HL-60/S4 treated with phorbol 12-myristate 13-acetate at 8.2 ng/mL for 4 days and 3 days (cell line): Measurements from ENCODE around the gene TM7SF3.

Experiments used
- in situ Hi-C: fragments of 300-500 bp; cut with MboI; formaldehyde crosslinking; loops from 2 replicates; pipeline ENCODE4 v1.15.0; 2022; ENCODE audit warnings: low sequenced_read_pairs

TM7SF3 gene

DNA sequence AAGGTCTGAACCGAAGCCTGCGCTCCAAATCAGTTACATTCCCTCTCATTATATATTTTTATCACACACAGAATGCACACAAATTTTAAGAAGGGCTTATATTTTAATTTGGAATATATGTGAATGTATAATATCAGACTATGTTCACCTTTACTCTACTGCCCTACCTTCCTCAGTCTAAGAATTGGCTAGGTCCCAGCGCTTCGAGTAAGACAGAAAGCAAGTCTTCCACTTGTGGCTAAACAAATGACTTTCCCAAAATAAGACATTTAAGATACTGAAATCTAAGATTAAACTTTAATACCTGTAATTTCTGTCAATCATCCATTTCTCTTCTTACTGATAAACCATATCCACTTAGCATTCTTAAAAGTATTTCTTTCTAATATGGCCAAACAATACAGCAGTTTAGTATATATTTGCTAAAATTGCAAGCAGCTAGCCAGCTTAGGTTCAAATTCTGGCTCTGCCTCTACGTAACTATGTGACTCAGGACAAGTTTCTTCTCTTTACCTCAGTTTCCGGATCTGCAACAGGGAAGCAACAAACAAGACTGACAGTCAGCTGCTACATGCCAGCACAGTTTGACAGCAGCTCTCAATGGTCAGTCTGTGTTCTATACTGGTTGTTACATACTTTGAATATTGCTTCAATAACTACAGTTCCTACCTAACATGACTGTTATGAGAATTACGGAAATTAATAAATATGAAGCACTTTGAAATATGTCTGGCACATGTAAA lies 78.4 kb downstream of the TM7SF3 start:
- in situ Hi-C loops, result no loop called here

DNA sequence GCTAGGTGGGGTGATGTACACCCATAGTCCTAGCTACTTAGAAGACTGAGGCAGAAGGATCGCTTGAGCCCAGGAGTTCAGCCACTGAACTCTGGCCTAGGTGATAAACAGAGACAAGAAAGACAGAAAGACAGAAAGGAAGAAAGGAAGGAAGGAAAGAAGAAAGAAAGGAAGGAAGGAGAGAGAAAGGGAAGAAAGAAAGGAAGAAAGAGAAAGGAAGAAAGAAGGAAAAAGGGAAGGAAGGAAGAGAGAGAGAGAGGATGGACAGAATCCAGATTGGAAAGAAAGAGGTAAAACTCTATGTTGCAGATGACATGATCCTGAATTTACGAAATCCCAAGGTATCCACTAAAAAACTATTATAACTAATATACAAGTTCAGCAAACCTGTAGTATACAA lies 84.6 kb downstream of the TM7SF3 start:
- in situ Hi-C loops, result no loop called here

DNA sequence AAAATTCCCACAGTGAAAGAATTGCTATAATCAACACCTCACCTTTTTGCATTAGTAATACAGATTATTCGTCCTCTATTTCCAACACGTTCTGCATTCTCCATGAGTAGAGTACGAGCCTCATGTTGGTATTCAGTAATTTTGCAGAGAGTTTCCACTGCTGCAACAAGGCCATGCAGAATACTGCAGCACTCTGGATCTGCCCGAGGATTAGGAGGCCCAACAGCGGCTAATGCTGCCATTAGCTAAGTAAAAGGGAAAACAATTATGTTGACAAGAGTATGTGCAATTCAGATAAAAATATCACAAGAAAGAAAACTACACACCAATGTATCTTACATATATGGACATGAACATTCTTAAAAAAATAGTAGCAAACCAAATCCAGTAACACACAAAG lies 85.5 kb downstream of the TM7SF3 start:
- in situ Hi-C loops, result no loop called here
